ENCODE measurements around the gene ACP7. TPM values are rescaled to one million over a fixed set of nuclear protein-coding genes. Genes with fewer than 3 reads are reported as not detected.
A peak's percentile ranks its signal among the peaks of the same experiment; 100 is the strongest.

The ACP7 gene
- total and polyA plus RNA-seq, 7 donors, result 0.07 TPM; not detected in 6

DNA sequence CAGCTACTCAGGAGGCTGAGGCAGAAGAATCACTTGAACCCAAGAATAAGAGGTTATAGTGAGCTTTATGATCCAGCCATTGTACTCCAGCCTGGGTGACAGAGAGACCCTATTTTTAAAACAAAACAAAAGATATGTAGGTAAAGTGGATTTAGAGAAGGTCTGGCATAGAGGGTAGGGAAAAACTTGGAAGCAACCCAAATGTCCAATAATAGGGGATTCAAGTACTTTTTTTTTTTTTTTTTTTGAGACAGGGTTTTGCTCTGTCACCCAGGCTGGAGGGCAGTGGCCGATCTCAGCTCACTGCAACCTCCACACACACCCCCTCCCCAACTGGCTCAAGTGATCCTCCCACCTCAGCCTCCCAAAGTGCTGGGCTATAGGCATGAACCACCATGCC lies 35.7 kb downstream of the ACP7 start:
- DNase-seq, result no peak
- Histone ChIP-seq H3K27ac (no peak overlapping the region), H3K4me3 (no peak overlapping the region), H3K9me3 (no peaks in the 10 kb centered on the region), H3K4me1 (no peaks in the 10 kb centered on the region), H3K27me3 (ENCODE audit: insufficient read depth in 3 of 3, low read length in 2 of 3) (peaks cover 0 to 13% (median 0%) of the 10 kb centered on the region in 3 donors), H3K36me3 (ENCODE audit: insufficient read depth in 1 of 2, low read depth in 1 of 2) (no peaks in the 10 kb centered on the region)
- no peak for ATAC-seq
- TF ChIP-seq, protein P1, sequence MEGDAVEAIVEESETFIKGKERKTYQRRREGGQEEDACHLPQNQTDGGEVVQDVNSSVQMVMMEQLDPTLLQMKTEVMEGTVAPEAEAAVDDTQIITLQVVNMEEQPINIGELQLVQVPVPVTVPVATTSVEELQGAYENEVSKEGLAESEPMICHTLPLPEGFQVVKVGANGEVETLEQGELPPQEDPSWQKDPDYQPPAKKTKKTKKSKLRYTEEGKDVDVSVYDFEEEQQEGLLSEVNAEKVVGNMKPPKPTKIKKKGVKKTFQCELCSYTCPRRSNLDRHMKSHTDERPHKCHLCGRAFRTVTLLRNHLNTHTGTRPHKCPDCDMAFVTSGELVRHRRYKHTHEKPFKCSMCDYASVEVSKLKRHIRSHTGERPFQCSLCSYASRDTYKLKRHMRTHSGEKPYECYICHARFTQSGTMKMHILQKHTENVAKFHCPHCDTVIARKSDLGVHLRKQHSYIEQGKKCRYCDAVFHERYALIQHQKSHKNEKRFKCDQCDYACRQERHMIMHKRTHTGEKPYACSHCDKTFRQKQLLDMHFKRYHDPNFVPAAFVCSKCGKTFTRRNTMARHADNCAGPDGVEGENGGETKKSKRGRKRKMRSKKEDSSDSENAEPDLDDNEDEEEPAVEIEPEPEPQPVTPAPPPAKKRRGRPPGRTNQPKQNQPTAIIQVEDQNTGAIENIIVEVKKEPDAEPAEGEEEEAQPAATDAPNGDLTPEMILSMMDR (IDR thresholded peaks at IDR 0.05), result no peak
- WGBS, 3 donors, result 59 to 67% (median 60%) methylated on average over 1 of the region's 1 CpG
- intact Hi-C loops (cut with DNase I), result loop anchor here (5.0 to 10.0 kb wide), 4 partner anchors 67 to 295 kb away; partner anchors contain the start of gene PLEKHG2 (in 1 of the 2)

DNA sequence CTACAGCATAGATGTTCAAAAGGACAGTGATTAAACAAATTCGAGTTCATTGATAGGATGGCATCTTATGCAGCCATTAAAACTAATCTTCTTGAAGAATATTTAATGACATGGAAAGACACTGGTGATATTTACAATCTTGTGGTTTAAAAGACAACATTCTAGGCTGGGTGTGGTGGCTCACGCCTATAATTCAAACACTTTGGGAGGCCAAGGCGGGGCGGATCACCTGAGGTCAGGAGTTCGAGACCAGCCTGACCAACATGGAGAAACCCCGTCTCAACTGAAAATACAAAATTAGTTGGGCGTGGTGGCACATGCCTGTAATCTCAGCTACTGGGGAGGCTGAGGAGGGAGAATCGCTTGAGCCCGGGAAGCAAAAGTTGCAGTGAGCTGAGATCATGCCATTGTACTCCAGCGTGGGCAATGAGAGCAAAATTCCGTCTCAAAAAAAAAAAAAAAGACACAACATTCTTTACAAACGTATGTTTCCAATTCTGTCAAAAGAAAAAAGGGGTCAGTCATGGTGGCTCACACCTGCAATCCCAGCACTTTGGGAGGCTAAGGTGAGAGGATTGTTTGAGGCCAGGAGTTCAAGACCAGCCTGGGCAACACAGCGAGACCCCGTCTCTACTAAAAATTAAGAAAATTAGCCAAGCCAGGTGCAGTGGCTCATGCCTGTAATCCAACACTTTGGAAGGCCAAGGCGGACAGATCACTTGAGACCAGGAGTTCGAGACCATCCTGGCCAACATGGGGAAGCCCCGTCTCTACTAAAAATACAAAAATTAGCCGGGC lies 39.0 kb downstream of the ACP7 start:
- intact Hi-C loops (cut with DNase I), result loop anchor here (1.0 to 10.0 kb wide), 5 partner anchors 64 to 292 kb away; partner anchors contain the start of gene PLEKHG2 (in 1 of the 2)
- Histone ChIP-seq H3K27ac (no peak overlapping the region), H3K27me3 (ENCODE audit: insufficient read depth in 3 of 3, low read length in 2 of 3) (peaks cover 0 to 13% (median 0%) of the 10 kb centered on the region in 3 donors), H3K9me3 (no peaks in the 10 kb centered on the region), H3K4me1 (peaks cover 7% of the 10 kb centered on the region), H3K36me3 (ENCODE audit: insufficient read depth in 1 of 2, low read depth in 1 of 2) (no peaks in the 10 kb centered on the region), H3K4me3 (no peak overlapping the region)
- no peak for DNase-seq
- TF ChIP-seq, protein P1 (IDR thresholded peaks at IDR 0.05), result no peak
- 69 to 77% (median 76%) methylated on average over 18 of the region's 18 CpGs for WGBS, 3 donors
- no peak for ATAC-seq

DNA sequence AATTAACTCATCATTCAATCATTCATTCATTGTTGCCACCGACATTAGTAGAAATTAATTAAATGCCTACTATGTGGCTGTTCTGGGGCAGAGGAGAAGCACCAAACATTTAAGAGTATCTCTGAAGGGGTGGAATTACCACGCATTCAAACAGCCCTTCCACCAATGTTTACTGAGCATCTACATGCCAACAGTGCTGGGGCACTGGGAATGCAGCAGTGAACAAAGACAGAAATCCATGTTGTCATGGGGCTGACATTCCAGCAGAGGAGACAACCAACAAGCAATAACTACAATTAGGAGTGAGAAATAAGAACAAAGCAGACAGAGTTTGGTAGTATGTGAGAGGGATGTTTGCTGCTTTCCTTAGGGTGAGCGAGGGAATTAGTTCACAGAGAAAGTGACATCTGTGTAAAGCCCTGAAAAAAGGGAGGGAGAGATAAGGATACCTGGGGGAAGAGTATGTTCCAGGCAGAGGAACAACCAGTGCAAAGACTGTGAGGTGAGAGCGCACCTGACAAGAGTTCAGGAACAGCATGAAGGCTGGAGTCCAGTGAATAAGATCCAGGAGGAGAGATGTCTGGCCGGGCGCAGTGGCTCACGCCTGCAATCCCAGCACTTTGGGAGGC lies 40.1 kb downstream of the ACP7 start:
- H3K27me3 ChIP-seq (ENCODE audit: insufficient read depth in 3 of 3, low read length in 2 of 3), result peaks cover 0 to 12% (median 0%) of the 10 kb centered on the region in 3 donors
- ATAC-seq (no peak), DNase-seq (no peak)
- H3K36me3 ChIP-seq (ENCODE audit: insufficient read depth in 1 of 2, low read depth in 1 of 2), result no peaks in the 10 kb centered on the region
- intact Hi-C loops (cut with DNase I), result loop anchor here (5.0 to 10.0 kb wide), 4 partner anchors 63 to 291 kb away; partner anchors contain the start of gene PLEKHG2 (in 1 of the 2)
- H3K27ac ChIP-seq, result no peak overlapping the region
- H3K9me3 ChIP-seq, result no peaks in the 10 kb centered on the region
- TF ChIP-seq, protein P1 (IDR thresholded peaks at IDR 0.05), result no peak
- H3K4me3 ChIP-seq, result no peak overlapping the region
- WGBS, 3 donors, result 76 to 82% (median 81%) methylated on average over 7 of the region's 7 CpGs
- peaks cover 7% of the 10 kb centered on the region for H3K4me1 ChIP-seq

DNA sequence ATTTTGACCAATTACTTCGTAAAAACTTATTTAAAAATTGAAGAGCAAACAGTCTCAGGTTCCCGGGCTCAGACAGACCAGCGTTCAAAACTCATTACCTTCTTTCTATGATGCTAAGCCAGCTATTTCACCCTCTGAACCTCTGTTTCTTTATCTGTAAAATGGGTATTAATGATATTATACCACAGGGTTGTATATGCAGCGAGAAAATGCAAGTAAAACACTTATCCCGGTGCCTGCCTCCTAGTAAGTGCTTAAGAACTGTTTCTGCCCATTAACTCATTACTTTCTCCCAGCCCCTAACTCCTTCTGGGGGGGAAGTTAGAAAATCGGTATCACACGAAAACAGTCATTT lies 41.0 kb downstream of the ACP7 start:
- Histone ChIP-seq H3K4me3 (peak overlapping the region; percentile 95), H3K27me3 (ENCODE audit: insufficient read depth in 3 of 3, low read length in 2 of 3) (peaks cover 0 to 7% (median 0%) of the 10 kb centered on the region in 3 donors), H3K4me1 (peaks cover 7% of the 10 kb centered on the region), H3K9me3 (no peaks in the 10 kb centered on the region), H3K36me3 (ENCODE audit: insufficient read depth in 1 of 2, low read depth in 1 of 2) (no peaks in the 10 kb centered on the region), H3K27ac (peak overlapping the region; percentile 71)
- DNase-seq (no peak), ATAC-seq (peak in 1 of 4 donors; percentile 5)
- TF ChIP-seq, protein P1 (IDR thresholded peaks at IDR 0.05), result no peak
- intact Hi-C loops (cut with DNase I), result loop anchor here in 1 of 2 donors (10.0 kb wide), 2 partner anchors 160 to 290 kb away; partner anchors contain the start of gene PLEKHG2
- 35 to 40% (median 36%) methylated on average over 7 of the region's 7 CpGs for WGBS, 3 donors

All from psoas muscle (tissue), 8 donors.